Heart left ventricle (tissue), 16 donors: ENCODE measurements around the gene RPL35. TPM values are rescaled to one million over a fixed set of nuclear protein-coding genes. Genes with fewer than 3 reads are reported as not detected.

ENCODE experiments used
- ATAC-seq, 4 donors: fragments of 200-7000 bp; cut with Tn5 transposase; one replicate each; pipeline ENCODE4 v1.9.1; 2020 to 2022; ENCODE audit warnings: moderate library complexity in 4 of 4, mild to moderate bottlenecking in 3 of 4, moderate number of reproducible peaks in 1 of 4
- DNase-seq, 5 donors: peaks; one replicate each; pipeline ENCODE4 v3.0.0-alpha.2; 2020
- H3K27ac ChIP-seq, 12 donors: fragments of 200-600 bp; sonication (generic) in 4 of 12; one replicate each; pipeline versions ENCODE4 v1.5.0 to v1.8.0; 2016 to 2022; ENCODE audit warnings: mild to moderate bottlenecking in 2 of 12
- H3K27me3 ChIP-seq, 9 donors: fragments of 200-600 bp; sonication (generic) in 2 of 9; one replicate each; pipeline versions ENCODE4 v1.5.1 to v1.8.0; 2016 to 2022; ENCODE audit warnings: mild to moderate bottlenecking in 3 of 9
- H3K36me3 ChIP-seq, 9 donors: fragments of 200-600 bp; sonication (generic) in 2 of 9; one replicate each; pipeline versions ENCODE4 v1.5.0 to v1.8.0; 2018 to 2022; ENCODE audit warnings: mild to moderate bottlenecking in 2 of 9
- H3K4me1 ChIP-seq, 12 donors: fragments of 200-600 bp; sonication (generic) in 4 of 12; one replicate each; pipeline versions ENCODE4 v1.5.0 to v1.8.0; 2016 to 2022; ENCODE audit warnings: mild to moderate bottlenecking in 3 of 12
- H3K4me3 ChIP-seq, 12 donors: fragments of 200-600 bp; sonication (generic) in 4 of 12; one replicate each; pipeline versions ENCODE4 v1.5.0 to v1.8.0; 2017 to 2022; ENCODE audit warnings: mild to moderate bottlenecking in 9 of 12, moderate library complexity in 4 of 12
- H3K9me3 ChIP-seq, 12 donors: fragments of 200-600 bp; sonication (generic) in 4 of 12; one replicate each; pipeline versions ENCODE4 v1.5.0 to v1.8.0; 2016 to 2022; ENCODE audit warnings: mild to moderate bottlenecking in 1 of 12
- CTCF ChIP-seq, 12 donors: fragments of 200-600 bp; sonication (generic) in 4 of 12; IDR thresholded peaks; one replicate each; pipeline versions ENCODE4 v1.5.0 to v1.8.0; 2018 to 2022; ENCODE audit warnings: antibody characterized with exemption in 12 of 12, mild to moderate bottlenecking in 5 of 12
- POLR2A ChIP-seq, 2 donors: fragments of 450-650 bp; IDR thresholded peaks; one replicate each; pipeline ENCODE4 v1.6.1; 2017; ENCODE audit warnings: antibody characterized with exemption in 2 of 2, mild to moderate bottlenecking in 2 of 2, moderate library complexity in 2 of 2
- WGBS, 4 donors: extraction: QIAGEN DNeasy Blood & Tissue Kit in 2 of 4; methylation state at CpG; one replicate each; pipeline versions ENCODE4 v1.1.5 to v1.1.7; 2013 to 2018; 5-methylcytosine and 5-hydroxymethylcytosine counted together
- intact Hi-C, 10 donors: fragments of 100-400 bp; cut with DNase I; formaldehyde crosslinking; loops; one replicate each; pipeline versions ENCODE4 v1.11.1 to v1.14.2; 2022
- polyA plus RNA-seq, 2 donors: library from polyadenylated mRNA; stranded (reverse); fragments of 200-250 nt; gene quantifications; one replicate each; pipeline ENCODE4 v1.2.3, GENCODE V29; 2013
- total RNA-seq, 9 donors: library from RNA; depleted of rRNA in 2 of 9; stranded (reverse); fragments of >200 nt in 2 of 9; fragmentation: NEBNext Ultra II Directional in 3 of 9; extraction: Animal tissue kit (Norgen Biotek cat#: 25700) in 3 of 9; gene quantifications; one replicate each; pipeline versions ENCODE4 v1.1.0 to v1.2.4, GENCODE V29; 2016 to 2023
- donor health status: ischemic (EF 13 %, LVEDD 7.1; RV severe dilation, severe dysfunction).
- donor health status: healthy with polysubstance abuse.
- donor health status: DM: no; HTN: yes; CAD: no.
- donor health status: DM: no; HTN: no; CAD: no.
- donor health status: ischemic (EF 25% LVEDD 6.9; RV normal size, moderate dysfunction).
- donor health status: ischemic (EF 25% LVEDD 5.7; RV mildly dilated, moderate dysfunction).
- donor health status: healthy.
- donor health status: DM: yes; HTN: yes; CAD: no.
- donor health status: ischemic (EF 35%, LVEDD 5.7; RV mildly dilated, moderate dysfunction).
- donor health status: nonischemic (EF 11% LVEDD 7.7; RV severe dilation, severe dysfunction).
- donor health status: DM: yes; HTN: yes; CAD: no.
- donor health status: PGD.
- donor health status: ischemic (EF 29% LVEDD 5.4; RV normal size, mild dysfunction).
- donor health status: nonischemic (EF 23%, LVEDD 6.1; RV moderate dilation, normal function).

RPL35 gene
- total and polyA plus RNA-seq, 11 donors = 600 to 3,054 (median 868) TPM

GRCh38 chr9:124880501-124880900, 18.7 kb upstream of the RPL35 start:
- DNase-seq (peak in 1 of 5 donors; percentile 3), ATAC-seq (no peak)
- Histone ChIP-seq H3K27ac (no peak overlapping the region), H3K36me3 (peaks cover 0 to 100% (median 92%) of the 10 kb centered on the region in 9 donors), H3K4me3 (no peak overlapping the region), H3K4me1 (no peaks in the 10 kb centered on the region), H3K9me3 (no peaks in the 10 kb centered on the region), H3K27me3 (no peaks in the 10 kb centered on the region)
- TF ChIP-seq CTCF (IDR thresholded peaks at IDR 0.05) (no peak), POLR2A (IDR thresholded peaks at IDR 0.05) (no peak)
- intact Hi-C loops = no loop called here
- WGBS, 4 donors = 67 to 78% (median 72%) methylated on average over 9 of the region's 9 CpGs

- H3K9me3 ChIP-seq = no peaks in the 10 kb centered on the region
- intact Hi-C loops = no loop called here
- H3K4me1 ChIP-seq = peaks cover 0 to 7% (median 0%) of the 10 kb centered on the region in 12 donors
- no peaks in the 10 kb centered on the region for H3K27me3 ChIP-seq
- no peak overlapping the region for H3K27ac ChIP-seq
- ATAC-seq = no peak
- peak in 1 of 5 donors; percentile 10 for DNase-seq
- peaks cover 0 to 99% (median 93%) of the 10 kb centered on the region in 9 donors for H3K36me3 ChIP-seq
- TF ChIP-seq CTCF (IDR thresholded peaks at IDR 0.05) (no peak), POLR2A (IDR thresholded peaks at IDR 0.05) (no peak)
- 73 to 79% (median 75%) methylated on average over 10 of the region's 10 CpGs for WGBS, 4 donors
- H3K4me3 ChIP-seq = no peak overlapping the region
These were observed 17.5 kb upstream of the RPL35 start for GRCh38 chr9:124879226-124879625.

- no peaks in the 10 kb centered on the region for H3K27me3 ChIP-seq
- peaks cover 0 to 13% (median 3%) of the 10 kb centered on the region in 12 donors for H3K4me1 ChIP-seq
- peaks cover 0 to 99% (median 95%) of the 10 kb centered on the region in 9 donors for H3K36me3 ChIP-seq
- 85 to 88% (median 87%) methylated on average over 6 of the region's 6 CpGs for WGBS, 4 donors
- no peak for TF ChIP-seq POLR2A (IDR thresholded peaks at IDR 0.05)
- no peak for TF ChIP-seq CTCF (IDR thresholded peaks at IDR 0.05)
- H3K27ac ChIP-seq = no peak overlapping the region
- intact Hi-C loops = no loop called here
- no peak for ATAC-seq
- H3K4me3 ChIP-seq = no peak overlapping the region
- DNase-seq = no peak
- no peaks in the 10 kb centered on the region for H3K9me3 ChIP-seq
These were observed 16.8 kb upstream of the RPL35 start for GRCh38 chr9:124878518-124878917.

- DNase-seq (no peak), ATAC-seq (no peak)
- WGBS, 4 donors = 81 to 94% (median 89%) methylated on average over 1 of the region's 1 CpG
- peaks cover 0 to 18% (median 8%) of the 10 kb centered on the region in 12 donors for H3K4me1 ChIP-seq
- H3K27ac ChIP-seq = no peak overlapping the region
- H3K9me3 ChIP-seq = no peaks in the 10 kb centered on the region
- peaks cover 0 to 100% (median 94%) of the 10 kb centered on the region in 9 donors for H3K36me3 ChIP-seq
- H3K4me3 ChIP-seq = no peak overlapping the region
- intact Hi-C loops = no loop called here
- no peak for TF ChIP-seq POLR2A (IDR thresholded peaks at IDR 0.05)
- TF ChIP-seq CTCF (IDR thresholded peaks at IDR 0.05) = no peak
- no peaks in the 10 kb centered on the region for H3K27me3 ChIP-seq
These were observed 16.3 kb upstream of the RPL35 start for GRCh38 chr9:124878021-124878420.
